K562 (cell line): Measurements from ENCODE around the gene STX1B.

ENCODE experiments used
- CTCF ChIP-seq, 3 experiments: IDR thresholded peaks in 2 of 3; conservative IDR thresholded peaks in 1 of 3; 2 replicates each; pipeline ENCODE4 v1.5.1; 2011 to 2012; ENCODE audit warnings: low read length in 3 of 3, mild to moderate bottlenecking in 3 of 3, control low read depth in 2 of 3, improper control_type of control experiment in 1 of 3, inconsistent platforms in 1 of 3, low read depth in 1 of 3, mixed read lengths in 1 of 3, moderate library complexity in 1 of 3; ENCODE audit not compliant: insufficient read depth in 2 of 3
- KDM1A ChIP-seq, 2 experiments: fragments of 450-650 bp; IDR thresholded peaks; 2 replicates each; pipeline ENCODE4 v1.6.1; 2016; ENCODE audit warnings: mild to moderate bottlenecking in 2 of 2

GRCh38 chr16:30972872-30973271 lies 37.6 kb downstream of the STX1B start:
- TF ChIP-seq CTCF (IDR thresholded peaks at IDR 0.05 in 2 of 3, conservative IDR thresholded peaks at IDR 0.05 in 1 of 3; ENCODE audit: insufficient read depth in 2 of 3, low read depth in 1 of 3, low read length in 3 of 3), result peak; percentile 44 to 88 (median 63)
- no peak for TF ChIP-seq KDM1A (IDR thresholded peaks at IDR 0.05)
